HFF-Myc (cell line): ENCODE data around the gene DDX20.

Source experiments
- DNase-seq: peaks from one replicate; pipeline ENCODE4 v3.0.0-alpha.2; 2011; ENCODE audit warnings: low read depth; ENCODE audit errors: extremely low read depth
- H3K4me3 ChIP-seq: replicated peaks from 2 replicates; pipeline ENCODE4 v1.5.1; 2011; ENCODE audit warnings: low read depth, mild to moderate bottlenecking, control low read depth, low read length
- CTCF ChIP-seq: IDR thresholded peaks from 2 replicates; pipeline ENCODE4 v1.5.1; 2012; ENCODE audit warnings: mild to moderate bottlenecking, low read depth, low read length, control low read depth; ENCODE audit errors: missing control alignments

The DDX20 gene

GRCh38 chr1:111732718-111733117 is 23.0 kb upstream of the DDX20 start:
- no peak for DNase-seq
- no peak overlapping the region for H3K4me3 ChIP-seq
- no peak for TF ChIP-seq CTCF

- no peak overlapping the region for H3K4me3 ChIP-seq
- TF ChIP-seq CTCF: no peak
- peak; percentile 90 for DNase-seq
Measured at GRCh38 chr1:111733183-111733991, 22.3 kb upstream of the DDX20 start.

- no peak overlapping the region for H3K4me3 ChIP-seq
- no peak for TF ChIP-seq CTCF
- DNase-seq: no peak
Measured at GRCh38 chr1:111733992-111734341, 21.7 kb upstream of the DDX20 start.

GRCh38 chr1:111734426-111734825 is 21.3 kb upstream of the DDX20 start:
- DNase-seq: no peak

GRCh38 chr1:111734856-111735255 is 20.8 kb upstream of the DDX20 start:
- DNase-seq: no peak
- no peak overlapping the region for H3K4me3 ChIP-seq
- TF ChIP-seq CTCF: no peak

More at GRCh38 chr1:111734426-111734825, 21.3 kb upstream of the DDX20 start:
- H3K4me3 ChIP-seq: no peak overlapping the region
- no peak for TF ChIP-seq CTCF

GRCh38 chr1:111735321-111735720 is 20.4 kb upstream of the DDX20 start:
- no peak for TF ChIP-seq CTCF
- H3K4me3 ChIP-seq: no peak overlapping the region
- no peak for DNase-seq
